Measurements from ENCODE around the gene CST6.

The CST6 gene, protein sequence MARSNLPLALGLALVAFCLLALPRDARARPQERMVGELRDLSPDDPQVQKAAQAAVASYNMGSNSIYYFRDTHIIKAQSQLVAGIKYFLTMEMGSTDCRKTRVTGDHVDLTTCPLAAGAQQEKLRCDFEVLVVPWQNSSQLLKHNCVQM

DNA sequence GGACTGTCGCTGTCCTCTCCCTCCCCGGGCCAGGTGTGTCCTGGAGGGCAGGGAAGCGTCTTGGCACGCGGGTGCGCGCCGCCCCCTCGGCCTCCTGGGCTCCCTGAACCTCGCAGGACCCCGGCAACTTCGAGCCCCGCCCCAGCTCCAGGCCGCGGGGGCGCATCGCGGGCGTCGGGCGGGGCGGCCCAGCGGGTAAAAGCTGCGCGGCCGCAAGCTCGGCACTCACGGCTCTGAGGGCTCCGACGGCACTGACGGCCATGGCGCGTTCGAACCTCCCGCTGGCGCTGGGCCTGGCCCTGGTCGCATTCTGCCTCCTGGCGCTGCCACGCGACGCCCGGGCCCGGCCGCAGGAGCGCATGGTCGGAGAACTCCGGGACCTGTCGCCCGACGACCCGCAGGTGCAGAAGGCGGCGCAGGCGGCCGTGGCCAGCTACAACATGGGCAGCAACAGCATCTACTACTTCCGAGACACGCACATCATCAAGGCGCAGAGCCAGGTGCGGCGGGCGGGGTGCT is at the start of gene CST6:
CST6 (plus strand) TSS at position 224 of the 519 bp plus-strand sequence; CDS start at position 261, 37 bp downstream.
- no peak for DNase-seq

DNA sequence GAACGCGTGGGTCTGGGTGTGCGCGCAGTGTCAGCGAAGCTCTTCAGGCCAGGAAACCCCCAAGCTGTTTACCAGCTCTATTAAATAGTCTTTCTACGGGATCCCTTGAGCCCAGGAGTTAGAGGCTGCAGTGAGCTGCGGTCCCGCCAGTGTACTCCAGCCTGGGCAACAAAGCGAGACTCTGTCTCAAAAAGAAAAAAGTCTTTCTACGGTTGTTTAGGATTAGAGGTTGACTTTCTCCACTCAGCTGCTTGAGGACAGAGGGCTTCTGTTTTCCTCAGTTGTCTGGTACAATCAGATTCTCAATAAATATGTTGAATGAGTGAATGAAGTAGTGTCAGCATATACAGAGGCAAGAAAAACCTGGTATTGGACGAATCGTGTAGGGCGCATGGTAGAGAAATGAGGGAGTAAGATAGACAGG is 49.7 kb upstream of the CST6 start:
- DNase-seq: no peak

DNA sequence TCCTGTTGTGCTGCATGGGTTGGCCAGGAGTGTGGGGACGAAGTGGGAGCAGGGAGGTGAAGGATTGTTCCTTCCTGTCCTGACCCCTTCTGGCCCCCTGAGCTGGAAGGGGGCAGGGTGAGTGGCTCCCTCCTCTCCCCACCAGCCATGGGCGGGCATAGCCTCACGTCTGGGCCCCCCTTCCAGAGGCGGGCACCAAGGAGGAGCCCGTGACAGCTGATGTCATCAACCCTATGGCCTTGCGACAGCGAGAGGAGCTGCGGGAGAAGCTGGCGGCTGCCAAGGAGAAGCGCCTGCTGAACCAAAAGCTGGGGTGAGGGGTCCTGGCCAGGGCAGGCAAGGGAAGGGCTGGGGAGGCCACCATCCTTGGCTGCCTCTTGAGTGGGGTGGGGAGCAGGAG is 46.9 kb upstream of the CST6 start:
- no peak for DNase-seq

DNA sequence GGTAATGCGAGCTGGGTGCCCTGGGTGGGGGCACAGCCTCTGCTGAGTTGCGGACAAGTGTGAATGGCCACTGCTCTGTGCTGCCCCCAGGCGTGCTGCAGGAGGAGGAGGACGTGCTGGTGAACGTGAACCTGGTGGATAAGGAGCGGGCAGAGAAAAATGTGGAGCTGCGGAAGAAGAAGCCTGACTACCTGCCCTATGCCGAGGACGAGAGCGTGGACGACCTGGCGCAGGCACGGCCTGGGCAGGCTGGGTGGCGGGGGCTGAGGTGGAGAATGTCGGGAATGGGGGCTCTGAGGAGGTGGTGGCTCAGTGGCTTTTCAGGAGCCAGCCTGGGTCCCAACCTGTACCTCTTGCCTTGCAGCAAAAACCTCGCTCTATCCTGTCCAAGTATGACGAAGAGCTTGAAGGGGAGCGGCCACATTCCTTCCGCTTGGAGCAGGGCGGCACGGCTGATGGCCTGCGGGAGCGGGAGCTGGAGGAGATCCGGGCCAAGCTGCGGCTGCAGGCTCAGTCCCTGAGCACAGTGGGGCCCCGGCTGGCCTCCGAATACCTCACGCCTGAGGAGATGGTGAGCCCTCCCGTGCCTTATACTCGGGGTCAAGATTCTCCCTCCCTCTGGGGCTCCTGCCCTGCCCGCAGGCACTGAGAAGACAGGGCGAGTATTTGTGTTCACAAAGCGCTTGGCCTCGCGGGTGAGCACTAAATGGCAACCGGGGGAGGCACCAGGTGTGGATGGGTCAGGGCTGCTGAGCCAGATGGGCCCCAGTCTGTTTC is 45.6 kb upstream of the CST6 start:
- DNase-seq: no peak

DNA sequence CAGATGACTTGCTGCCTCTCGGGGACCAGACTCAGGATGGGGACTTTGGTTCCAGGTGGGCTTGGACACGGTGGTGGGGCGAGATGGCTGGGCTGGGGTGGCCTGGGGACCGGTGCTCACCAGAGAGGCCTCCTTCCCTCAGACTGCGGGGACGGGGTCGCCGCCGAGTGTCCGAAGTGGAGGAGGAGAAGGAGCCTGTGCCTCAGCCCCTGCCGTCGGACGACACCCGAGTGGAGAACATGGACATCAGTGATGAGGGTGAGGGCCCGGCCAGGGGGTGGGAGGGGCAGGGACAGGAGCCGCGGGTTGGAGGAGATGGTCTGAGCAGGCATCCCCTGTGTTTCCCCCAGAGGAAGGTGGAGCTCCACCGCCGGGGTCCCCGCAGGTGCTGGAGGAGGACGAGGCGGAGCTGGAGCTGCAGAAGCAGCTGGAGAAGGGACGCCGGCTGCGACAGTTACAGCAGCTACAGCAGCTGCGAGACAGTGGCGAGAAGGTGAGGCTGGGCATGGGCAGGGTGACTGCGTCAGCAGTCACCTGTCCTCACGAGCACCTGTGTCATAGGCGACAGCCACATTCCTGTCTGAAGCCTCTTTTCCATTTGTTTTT is 44.4 kb upstream of the CST6 start:
- DNase-seq: no peak

DNA sequence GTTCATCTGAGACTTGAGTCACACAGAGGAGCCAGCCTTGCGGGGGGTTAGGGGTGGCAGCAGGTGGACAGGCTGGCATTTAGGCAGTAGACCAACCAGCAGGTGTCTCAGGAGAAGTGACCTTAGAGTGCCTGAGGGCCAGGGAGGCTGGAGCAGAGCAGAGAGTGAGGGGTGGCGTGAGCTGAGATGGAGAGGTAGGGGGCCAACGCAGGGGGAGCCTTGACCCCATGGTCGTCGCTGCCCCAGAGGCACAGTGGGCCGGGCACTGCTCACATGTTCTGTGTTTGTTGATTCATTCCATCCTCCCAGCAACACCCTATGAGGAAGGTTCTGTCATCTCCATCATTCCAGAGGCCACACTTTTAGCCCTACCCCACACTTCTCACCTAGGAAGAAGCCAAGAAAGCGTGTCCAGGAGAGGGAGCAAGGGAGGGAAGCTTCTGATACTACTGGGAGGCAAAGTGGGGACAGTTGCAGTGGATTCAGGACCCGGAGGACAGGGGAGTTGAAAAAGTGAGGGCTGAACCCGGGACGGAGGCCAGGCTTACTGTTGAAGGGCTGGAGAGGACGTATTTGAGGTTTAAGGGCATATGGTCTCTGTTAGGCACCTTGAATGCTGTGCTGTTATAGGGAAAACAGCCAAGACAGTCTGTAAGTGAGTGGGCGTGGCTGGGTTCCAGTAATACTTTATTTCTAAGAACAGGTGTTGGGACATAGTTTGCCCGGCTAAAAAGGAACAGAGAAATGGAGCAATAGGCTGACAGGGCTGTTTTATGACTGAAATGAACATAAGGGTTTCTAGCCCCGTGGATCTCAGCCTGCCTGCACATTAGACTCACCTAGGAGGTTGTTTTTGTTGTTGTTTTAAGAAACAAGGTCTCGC is 43.0 kb upstream of the CST6 start:
- no peak for DNase-seq

DNA sequence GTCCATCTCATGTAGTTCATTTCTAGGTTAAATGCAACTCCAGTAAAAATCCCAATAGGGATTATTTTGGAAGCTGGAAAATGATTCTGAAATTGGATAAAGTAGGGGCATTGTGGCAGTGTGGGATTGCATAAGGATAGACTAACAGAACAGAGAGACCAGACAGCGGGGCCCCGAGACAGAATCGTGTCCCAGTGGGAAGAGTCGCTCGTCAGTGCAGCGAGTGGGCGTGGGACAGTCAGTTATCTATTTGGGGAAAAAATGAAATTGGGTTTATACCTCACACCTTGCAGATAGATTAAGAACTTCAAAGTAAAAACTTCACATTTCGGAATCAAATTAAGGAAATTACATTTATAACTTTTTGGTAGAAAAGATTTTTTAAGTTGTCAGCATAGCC is 39.7 kb upstream of the CST6 start:
- DNase-seq: no peak

DNA sequence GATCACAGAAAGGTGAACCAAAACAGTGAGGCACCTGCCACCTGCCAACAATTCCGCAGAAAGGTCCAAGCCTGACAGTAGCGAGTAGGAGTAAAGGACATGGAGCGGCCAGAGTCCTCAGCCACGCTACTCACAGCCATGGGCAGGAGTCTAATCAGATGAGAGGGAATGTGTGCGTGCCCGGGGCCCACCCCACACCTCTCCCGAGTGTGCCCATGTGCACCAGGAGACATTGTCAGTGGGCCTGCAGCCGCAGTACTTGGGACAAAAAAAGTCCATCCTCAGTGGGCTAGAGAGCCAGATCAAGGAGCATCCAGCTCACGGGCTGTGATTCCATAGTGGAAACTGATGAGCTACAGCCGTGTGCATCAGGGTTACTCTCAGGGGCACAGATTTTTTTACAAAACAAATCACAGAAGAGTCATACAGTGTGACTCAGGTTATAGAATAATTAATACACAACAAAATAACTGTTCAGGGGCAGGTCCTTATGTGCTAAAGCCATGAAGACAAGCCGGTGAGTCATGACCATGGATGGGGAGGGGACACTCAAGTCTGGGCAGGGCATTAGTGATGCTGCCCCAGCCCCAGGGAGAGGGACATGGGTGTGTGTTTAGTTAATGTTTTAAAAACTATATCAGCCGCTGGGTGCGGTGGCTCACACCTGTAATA is 38.2 kb upstream of the CST6 start:
- DNase-seq: no peak

DNA sequence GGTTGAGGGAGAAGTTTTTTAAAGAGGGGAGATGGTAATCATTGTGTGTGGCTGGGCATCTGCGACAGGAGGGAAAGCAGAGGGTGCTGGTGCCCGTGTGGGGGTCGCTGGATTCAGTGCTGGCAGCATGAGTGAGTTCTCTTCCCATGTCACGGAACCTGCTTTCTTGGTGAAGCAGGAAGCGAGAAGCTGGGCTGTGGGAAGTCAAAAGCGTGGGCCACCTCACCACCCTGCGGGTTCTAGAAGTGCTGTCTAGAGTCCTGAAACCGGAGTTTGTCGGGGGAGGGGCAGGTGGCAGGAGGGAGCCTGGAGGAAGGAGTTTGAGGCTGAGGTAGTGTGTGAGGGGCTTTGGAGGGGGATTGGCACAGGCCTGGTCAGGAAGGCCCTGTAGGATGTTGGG is 36.0 kb upstream of the CST6 start:
- DNase-seq: no peak

DNA sequence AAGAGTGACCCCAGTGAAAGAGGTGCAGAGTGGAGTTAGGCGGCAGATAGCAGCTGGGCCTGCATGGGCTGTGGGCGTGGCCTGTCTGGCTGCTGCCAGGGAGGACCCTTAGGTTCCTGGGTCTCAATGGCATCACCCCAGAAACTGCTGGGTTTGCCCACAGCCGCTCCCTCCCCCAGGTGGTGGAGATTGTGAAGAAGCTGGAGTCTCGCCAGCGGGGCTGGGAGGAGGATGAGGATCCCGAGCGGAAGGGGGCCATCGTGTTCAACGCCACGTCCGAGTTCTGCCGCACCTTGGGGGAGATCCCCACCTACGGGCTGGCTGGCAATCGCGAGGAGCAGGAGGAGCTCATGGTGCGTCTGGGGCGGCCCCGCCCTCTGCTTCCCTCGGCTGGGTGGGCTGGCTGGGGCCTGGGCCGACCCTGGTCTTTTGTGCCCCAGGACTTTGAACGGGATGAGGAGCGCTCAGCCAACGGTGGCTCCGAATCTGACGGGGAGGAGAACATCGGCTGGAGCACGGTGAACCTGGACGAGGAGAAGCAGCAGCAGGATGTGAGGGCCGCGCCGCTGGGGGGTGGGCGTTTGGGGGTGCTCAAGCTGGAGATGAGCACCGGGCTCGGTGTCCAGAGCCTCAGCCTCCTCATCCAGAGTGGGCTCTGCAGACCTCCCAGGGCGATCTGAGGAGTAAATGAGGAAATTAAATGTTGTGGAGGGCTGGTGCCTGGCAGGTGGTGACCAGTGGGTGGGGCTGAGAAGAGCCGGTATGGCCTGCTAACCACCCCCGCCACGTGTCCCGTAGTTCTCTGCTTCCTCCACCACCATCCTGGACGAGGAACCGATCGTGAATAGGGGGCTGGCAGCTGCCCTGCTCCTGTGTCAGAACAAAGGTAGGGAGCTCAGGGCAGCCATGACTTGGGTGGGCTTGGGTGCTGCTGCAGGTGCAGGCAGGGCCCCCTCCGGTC is 35.3 kb upstream of the CST6 start:
- DNase-seq: no peak

DNA sequence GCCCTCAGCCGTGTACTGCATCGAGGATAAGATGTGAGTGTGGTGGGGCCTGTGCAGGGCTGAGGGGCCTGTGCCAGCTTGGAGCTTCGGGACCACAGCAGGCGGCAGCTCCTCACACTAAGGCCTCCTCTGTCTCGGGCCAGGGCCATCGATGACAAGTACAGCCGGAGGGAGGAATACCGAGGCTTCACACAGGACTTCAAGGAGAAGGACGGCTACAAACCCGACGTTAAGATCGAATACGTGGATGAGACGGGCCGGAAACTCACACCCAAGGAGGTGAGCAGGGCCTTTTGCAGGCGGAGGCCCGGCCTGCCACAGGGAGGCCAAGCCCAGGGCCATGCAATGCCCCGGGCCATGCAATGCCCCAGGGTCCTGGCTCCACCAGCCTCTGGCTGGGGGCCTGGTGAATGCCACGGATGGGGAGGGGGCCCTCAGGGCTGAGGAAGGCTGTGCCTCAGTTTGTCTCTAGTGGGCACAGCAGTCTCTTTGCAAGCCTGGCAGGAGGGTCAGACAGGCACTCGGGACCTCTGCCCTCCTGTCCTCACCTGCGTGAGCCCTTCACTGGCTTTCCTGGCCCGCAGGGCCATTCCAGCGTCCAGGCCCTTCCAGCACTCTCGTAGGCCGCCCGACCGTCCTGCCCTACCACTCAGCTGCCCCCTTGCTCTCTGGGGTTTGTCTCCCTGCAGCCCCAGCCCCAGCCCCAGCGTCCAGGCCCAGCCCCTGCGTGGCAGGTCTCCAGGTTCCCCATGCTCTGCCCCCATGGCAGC is 34.0 kb upstream of the CST6 start:
- DNase-seq: no peak

DNA sequence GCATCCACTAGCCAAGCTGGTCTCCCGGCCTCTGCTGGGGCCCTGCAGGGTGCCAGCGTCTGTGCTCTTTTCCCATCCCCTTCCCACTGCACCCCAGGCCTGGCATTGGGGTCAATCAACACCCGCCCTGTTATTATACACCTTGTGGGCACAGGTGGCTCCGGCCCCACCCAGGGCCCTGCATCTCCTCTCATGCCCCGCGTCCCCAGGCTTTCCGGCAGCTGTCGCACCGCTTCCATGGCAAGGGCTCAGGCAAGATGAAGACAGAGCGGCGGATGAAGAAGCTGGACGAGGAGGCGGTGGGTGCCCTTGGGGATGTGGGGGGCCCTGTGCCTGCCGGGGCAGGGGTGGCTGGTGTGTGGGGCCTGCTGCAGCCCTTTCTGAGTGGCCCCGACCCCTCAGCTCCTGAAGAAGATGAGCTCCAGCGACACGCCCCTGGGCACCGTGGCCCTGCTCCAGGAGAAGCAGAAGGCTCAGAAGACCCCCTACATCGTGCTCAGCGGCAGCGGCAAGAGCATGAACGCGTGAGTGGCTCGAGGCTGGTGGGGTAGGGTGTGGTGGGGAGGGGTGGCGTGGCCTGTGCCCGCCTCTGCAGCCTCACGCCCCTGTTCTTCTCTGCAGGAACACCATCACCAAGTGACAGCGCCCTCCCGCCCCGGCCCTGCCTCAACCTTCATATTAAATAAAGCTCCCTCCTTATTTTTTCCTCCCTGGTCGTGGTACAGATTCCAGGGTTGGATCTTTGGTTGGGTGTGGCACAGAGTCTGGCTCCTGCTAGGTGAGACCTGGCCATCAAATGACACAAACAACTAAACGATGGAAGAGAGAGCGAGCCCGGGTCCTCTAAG is 33.2 kb upstream of the CST6 start:
- DNase-seq: no peak

DNA sequence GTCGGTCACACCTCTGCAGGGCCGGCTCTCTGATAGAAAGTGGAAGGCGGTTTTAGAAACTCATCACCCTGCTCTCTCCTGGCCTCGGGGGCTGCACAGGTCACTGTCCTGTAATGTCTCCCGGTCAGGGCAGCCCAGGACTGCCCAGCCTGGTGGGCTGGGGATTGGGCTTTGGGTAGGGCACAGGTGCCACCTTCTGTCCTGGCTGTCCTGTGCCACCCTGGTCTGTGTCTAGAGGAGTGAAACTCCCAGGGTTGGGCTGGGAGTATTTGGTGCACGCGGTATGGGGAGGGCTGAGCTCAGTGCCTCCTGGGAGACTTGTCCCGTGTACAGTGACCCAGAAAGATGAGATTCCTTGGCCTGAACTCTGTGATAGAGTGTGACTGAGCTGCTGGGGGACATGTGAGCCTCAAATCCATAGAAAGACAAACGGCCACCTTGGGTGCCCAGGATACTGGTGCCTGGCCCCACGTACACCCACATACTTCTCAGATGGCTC is 32.5 kb upstream of the CST6 start:
- no peak for DNase-seq

DNA sequence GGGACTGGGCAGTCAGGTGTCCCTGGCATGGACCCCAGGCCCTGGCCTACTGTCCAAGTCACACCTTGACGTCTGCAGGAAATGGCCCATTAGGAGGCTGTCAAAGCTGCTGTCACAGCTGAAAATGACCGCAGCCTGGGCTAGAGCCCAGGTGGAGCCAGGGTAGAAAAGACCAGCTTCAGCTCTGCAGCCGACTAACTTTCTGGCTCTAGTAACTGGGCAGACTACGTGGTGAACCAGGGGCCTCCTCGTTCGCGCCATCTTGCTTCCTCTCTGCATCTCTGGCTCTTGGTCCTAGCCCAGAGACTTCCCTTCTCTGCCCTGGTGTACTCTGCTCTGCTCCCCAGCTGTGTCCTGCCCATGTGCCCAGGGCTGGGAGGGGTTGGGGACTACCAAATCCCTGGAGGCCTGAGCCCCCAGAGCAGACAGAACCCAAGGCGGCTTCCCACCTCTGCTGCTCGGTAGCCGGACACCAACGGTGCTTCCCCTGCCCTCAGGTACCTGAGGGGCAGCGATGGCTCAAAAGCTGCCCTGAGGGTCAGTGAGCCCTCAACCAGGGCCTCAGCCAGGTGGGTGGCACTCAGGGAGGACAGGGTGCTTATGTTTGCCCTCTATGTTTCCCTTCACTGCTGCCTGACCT is 30.6 kb upstream of the CST6 start:
- no peak for DNase-seq

DNA sequence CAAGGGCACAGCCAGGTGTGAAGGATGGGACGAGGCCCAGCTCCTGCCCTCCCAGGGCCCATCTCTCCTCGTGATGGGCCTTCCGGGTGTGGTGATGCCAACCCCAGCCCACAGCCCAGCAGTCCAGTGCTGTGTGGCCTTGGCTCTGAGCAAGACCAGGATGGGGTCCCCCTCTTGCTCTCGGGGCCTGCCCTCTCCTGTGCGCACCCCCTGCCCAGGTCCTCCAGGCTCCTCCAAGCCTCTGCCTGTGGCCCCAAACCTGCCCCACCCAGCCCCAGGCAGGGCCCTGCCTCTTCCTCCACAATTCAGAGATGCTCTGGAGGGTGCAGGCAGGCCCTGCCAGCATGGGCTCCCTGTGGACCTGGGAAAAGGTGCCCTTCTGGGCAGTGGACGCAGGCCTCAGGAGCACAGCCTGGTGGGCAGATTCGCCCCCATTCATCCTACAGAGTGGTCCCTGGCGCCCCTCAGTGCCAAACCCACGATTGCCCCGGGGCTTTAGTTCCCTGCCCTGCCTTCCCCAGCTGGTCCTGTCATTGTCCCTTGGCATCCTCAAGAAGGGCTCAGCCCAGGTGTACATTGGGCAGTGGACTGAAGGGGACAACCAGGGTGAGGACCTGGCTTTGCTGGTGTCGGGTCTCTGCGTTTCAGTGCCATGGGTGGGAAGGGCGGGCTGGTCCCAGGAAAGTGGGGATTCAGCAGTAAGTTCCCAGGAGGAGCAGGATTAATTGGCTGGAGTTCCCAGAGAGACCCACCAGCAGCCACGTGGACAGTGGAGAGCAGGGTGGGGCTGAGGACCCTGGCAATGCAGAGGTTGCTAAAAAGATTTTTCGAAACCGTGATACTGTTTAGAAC is 29.6 kb upstream of the CST6 start:
- DNase-seq: no peak

DNA sequence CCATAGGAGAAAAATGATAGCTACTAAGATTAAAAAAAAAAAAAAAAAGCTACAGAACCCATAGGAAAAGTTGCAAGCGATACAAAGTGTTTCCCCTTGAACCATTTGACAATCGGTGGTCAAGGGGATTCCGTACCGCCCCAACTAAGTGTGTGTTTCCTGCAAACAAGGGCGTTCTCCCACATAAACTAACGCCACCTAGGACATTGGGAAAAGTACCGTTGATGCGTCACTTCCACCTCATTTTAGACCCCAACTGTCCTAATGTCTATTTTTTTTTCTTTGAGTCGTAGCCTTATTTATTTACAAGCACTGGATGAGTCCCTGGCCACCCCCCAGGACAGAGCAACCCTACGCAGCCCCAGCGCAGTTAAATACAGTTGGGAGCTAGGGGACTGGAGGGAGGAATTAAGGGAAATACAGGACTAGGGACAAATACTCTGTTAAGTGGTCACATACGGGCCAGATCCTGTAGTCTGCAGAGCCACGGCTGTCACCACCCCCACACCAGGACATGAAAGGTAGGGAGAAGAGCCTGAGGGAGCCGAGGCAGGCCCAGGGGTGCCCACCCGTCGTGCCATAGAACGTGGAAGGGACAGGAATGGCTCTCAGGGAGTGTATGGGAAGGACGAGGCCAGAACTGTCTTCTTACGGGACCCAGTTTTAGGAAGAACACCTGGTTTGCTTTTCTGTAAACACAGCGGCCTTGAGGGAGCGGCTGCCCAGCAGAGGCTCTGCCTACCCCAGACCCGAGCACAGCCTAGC is 28.8 kb upstream of the CST6 start:
- DNase-seq: no peak

DNA sequence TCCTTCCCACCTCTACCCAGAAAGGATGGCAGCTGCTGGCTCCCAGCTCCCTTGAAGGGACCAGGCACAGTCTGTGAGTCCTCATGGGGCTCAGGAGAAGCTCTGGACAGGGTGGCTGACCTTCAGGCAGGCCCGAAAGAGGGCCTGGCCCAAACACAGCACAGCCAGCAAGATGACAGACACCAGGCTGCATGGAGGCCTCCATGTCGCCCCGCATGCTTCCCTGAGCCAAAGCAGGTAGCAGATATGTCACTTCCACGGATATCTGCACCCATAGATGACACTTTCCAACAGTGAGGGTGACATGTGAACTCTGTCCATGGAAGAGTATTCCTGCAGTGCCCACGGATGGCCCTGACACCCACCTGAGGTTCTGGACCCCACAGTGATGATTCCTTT is 28.2 kb upstream of the CST6 start:
- no peak for DNase-seq
